Pancreas (tissue), 10 donors: ENCODE measurements around the gene PPP2R1A. TPM values are rescaled to one million over a fixed set of nuclear protein-coding genes. Genes with fewer than 3 reads are reported as not detected.

Source experiments
- ATAC-seq, 4 donors: fragments of 200-7000 bp; cut with Tn5 transposase; one replicate each; pipeline versions ENCODE4 v1.8.0 to v1.9.1; 2020; ENCODE audit warnings: mild to moderate bottlenecking in 4 of 4, moderate library complexity in 4 of 4
- DNase-seq, 6 donors: peaks; one replicate each; pipeline ENCODE4 v3.0.0-alpha.2; 2020
- FAIRE-seq: peaks from 2 replicates; lab custom pipeline; 2012; peaks lifted over from hg19 to GRCh38; lab: Jason Lieb, UNC
- H3K27ac ChIP-seq, 4 donors: fragments of 200-600 bp; sonication (generic); 1 replicate in 3 of 4; 2 replicates in 1 of 4; pipeline versions ENCODE4 v1.5.0 to v1.8.0; 2020
- H3K27me3 ChIP-seq, 4 donors: fragments of 200-600 bp; one replicate each; pipeline ENCODE4 v1.8.0; 2021
- H3K36me3 ChIP-seq, 3 donors: fragments of 200-600 bp; sonication (generic) in 1 of 3; one replicate each; pipeline versions ENCODE4 v1.5.0 to v1.8.0; 2020 to 2021
- H3K4me1 ChIP-seq, 3 donors: fragments of 200-600 bp; one replicate each; pipeline ENCODE4 v1.8.0; 2021
- H3K4me3 ChIP-seq, 4 donors: fragments of 200-600 bp; sonication (generic) in 2 of 4; one replicate each; pipeline versions ENCODE4 v1.5.0 to v1.8.0; 2020 to 2021
- H3K9me3 ChIP-seq, 4 donors: fragments of 200-600 bp; one replicate each; pipeline ENCODE4 v1.8.0; 2021
- CTCF ChIP-seq, 4 donors: fragments of 200-600 bp; sonication (generic) in 3 of 4; IDR thresholded peaks; one replicate each; pipeline versions ENCODE4 v1.5.0 to v1.8.0; 2021; ENCODE audit warnings: antibody characterized with exemption in 4 of 4
- WGBS, 2 donors: extraction: QIAGEN DNeasy Blood & Tissue Kit; methylation state at CpG; one replicate each; pipeline ENCODE4 v1.1.7; 2013; 5-methylcytosine and 5-hydroxymethylcytosine counted together
- intact Hi-C, 3 donors: fragments of 100-400 bp; cut with DNase I; formaldehyde crosslinking; loops; one replicate each; pipeline versions ENCODE4 v1.11.1 to v1.14.2; 2022
- polyA plus RNA-seq, 2 donors: library from polyadenylated mRNA; stranded (reverse); fragments of 200-250 nt; gene quantifications; one replicate each; pipeline ENCODE4 v1.2.3, GENCODE V29; 2013
- total RNA-seq, 6 donors: library from RNA; stranded (reverse); fragmentation: NEBNext Ultra II Directional in 4 of 6; extraction: Animal tissue kit (Norgen Biotek cat#: 25700) in 4 of 6; gene quantifications; one replicate each; pipeline versions ENCODE4 v1.2.1 to v1.2.4, GENCODE V29; 2021 to 2023
- donor health status: healthy with polysubstance abuse.
- donor health status: DM: no; HTN: no; CAD: no; lungs with moderate emphysema.
- donor health status: DM: no; HTN: no; CAD: no.
- donor health status: control.
- donor health status: control.
- donor health status: Bipolar disorder and iron deficiency.
- donor health status: DM: yes; HTN: yes; CAD: no.
- donor health status: DM: no; HTN: no; CAD: no.
- donor health status: DM: no; HTN: no; CAD: no.
- donor health status: DM: yes; HTN: yes; CAD: no.

PPP2R1A gene
- total and polyA plus RNA-seq, 8 donors: 70.9 to 119 (median 99.1) TPM

- Histone ChIP-seq H3K36me3 (peaks cover 2 to 11% (median 10%) of the 10 kb centered on the region in 3 donors), H3K4me3 (no peak overlapping the region), H3K9me3 (peaks cover 0 to 15% (median 0%) of the 10 kb centered on the region in 4 donors), H3K27me3 (no peaks in the 10 kb centered on the region), H3K27ac (no peak overlapping the region), H3K4me1 (no peaks in the 10 kb centered on the region)
- no peak for DNase-seq
- WGBS, 2 donors: 97 to 98% methylated on average over 15 of the region's 15 CpGs
- no peak for TF ChIP-seq CTCF (IDR thresholded peaks at IDR 0.05)
- no peak for ATAC-seq
- intact Hi-C loops: no loop called here
- no peak for FAIRE-seq
Observed at GRCh38 chr19:52155596-52156359, 34.1 kb upstream of the PPP2R1A start.

- DNase-seq: no peak
- no peak for TF ChIP-seq CTCF (IDR thresholded peaks at IDR 0.05)
- intact Hi-C loops: no loop called here
- no peak for FAIRE-seq
- ATAC-seq: peak in 3 of 4 donors; percentile 29 to 51 (median 34)
- Histone ChIP-seq H3K27me3 (no peaks in the 10 kb centered on the region), H3K36me3 (peaks cover 0 to 6% (median 0%) of the 10 kb centered on the region in 3 donors), H3K4me3 (peak overlapping the region; percentile 61 to 84 (median 76)), H3K4me1 (peaks cover 0 to 7% (median 4%) of the 10 kb centered on the region in 3 donors), H3K9me3 (no peaks in the 10 kb centered on the region), H3K27ac (no peak overlapping the region)
- 3% methylated on average over 5 of the region's 5 CpGs for WGBS, 2 donors
Observed at GRCh38 chr19:52170304-52170703, 19.5 kb upstream of the PPP2R1A start.

- Histone ChIP-seq H3K4me3 (peak overlapping the region; percentile 61 to 84 (median 76)), H3K27ac (peak overlapping the region; percentile 44 to 74 (median 57)), H3K36me3 (peaks cover 0 to 4% (median 0%) of the 10 kb centered on the region in 3 donors), H3K27me3 (no peaks in the 10 kb centered on the region), H3K4me1 (peaks cover 0 to 7% (median 4%) of the 10 kb centered on the region in 3 donors), H3K9me3 (no peaks in the 10 kb centered on the region)
- no peak for TF ChIP-seq CTCF (IDR thresholded peaks at IDR 0.05)
- 0 to 1% methylated on average over 22 of the region's 22 CpGs for WGBS, 2 donors
- FAIRE-seq: no peak
- peak in 5 of 6 donors; percentile 28 to 64 (median 57) for DNase-seq
- ATAC-seq: peak; percentile 42 to 56 (median 53)
- intact Hi-C loops: no loop called here
Observed at GRCh38 chr19:52170863-52171320, 19.0 kb upstream of the PPP2R1A start.

- no peak for FAIRE-seq
- no peaks in the 10 kb centered on the region for H3K9me3 ChIP-seq
- peak within 1 kb of the TSS; percentile 61 to 84 (median 76) for H3K4me3 ChIP-seq
- peaks cover 0 to 4% (median 0%) of the 10 kb centered on the region in 3 donors for H3K36me3 ChIP-seq
- DNase-seq: peak; percentile 85 to 95 (median 92)
- peak within 1 kb of the TSS; percentile 44 to 74 (median 57) for H3K27ac ChIP-seq
- intact Hi-C loops: no loop called here
- H3K27me3 ChIP-seq: no peaks in the 10 kb centered on the region
- TF ChIP-seq CTCF (IDR thresholded peaks at IDR 0.05): no peak
- peak; percentile 97 to 99 (median 98) for ATAC-seq
- WGBS, 2 donors: 4 to 5% methylated on average over 37 of the region's 37 CpGs
- peaks cover 0 to 7% (median 4%) of the 10 kb centered on the region in 3 donors for H3K4me1 ChIP-seq
Observed at GRCh38 chr19:52171321-52172169, 18.3 kb upstream of the PPP2R1A start, which contains the start of gene ZNF836. TSS of gene ZNF836 (minus strand) at chr19:52171621. CDS start at chr19:52168072, 3,549 bp downstream.
